Activated CD4-positive, CD25-positive, alpha-beta regulatory T cell treated with anti-CD3 and anti-CD28 coated beads, Interleukin-2, amount 50 U/mL, for 72 hours (primary cell): ENCODE results near the gene NCAPD3.
"Not testable (repeated sequence)": the region's sequence is repeated elsewhere in the genome, so short reads cannot be mapped to it uniquely, and the experiment has no call there.

ENCODE experiments used
- DNase-seq: peaks from one replicate; pipeline ENCODE4 v3.0.0; 2021

NCAPD3 gene

DNA sequence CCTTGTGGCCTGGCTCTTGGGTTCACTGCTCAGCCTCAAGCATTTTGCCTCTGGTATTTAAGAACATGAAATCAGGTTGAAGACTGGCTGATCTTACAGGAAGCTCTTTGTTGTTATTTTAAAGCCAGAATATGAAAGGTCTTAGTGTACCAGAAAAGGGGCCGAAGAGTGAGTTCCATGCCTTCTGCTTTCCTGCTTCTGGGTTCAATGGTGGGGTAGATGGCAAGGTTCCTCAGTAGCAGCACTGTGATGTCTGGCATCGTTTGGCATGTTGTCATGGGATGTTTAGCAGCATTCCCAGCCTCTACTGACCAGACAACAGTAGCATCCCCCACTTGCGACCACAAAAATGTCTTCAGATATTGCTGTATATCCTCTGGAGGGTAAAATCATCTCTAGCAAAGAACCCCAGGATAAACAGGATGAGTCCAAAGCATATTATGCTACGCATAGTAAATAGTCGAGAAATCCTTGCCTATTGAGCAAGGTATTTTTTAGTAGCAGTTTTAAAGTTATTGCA lies 3.1 kb upstream of the NCAPD3 start:
- DNase-seq, result no peak

DNA sequence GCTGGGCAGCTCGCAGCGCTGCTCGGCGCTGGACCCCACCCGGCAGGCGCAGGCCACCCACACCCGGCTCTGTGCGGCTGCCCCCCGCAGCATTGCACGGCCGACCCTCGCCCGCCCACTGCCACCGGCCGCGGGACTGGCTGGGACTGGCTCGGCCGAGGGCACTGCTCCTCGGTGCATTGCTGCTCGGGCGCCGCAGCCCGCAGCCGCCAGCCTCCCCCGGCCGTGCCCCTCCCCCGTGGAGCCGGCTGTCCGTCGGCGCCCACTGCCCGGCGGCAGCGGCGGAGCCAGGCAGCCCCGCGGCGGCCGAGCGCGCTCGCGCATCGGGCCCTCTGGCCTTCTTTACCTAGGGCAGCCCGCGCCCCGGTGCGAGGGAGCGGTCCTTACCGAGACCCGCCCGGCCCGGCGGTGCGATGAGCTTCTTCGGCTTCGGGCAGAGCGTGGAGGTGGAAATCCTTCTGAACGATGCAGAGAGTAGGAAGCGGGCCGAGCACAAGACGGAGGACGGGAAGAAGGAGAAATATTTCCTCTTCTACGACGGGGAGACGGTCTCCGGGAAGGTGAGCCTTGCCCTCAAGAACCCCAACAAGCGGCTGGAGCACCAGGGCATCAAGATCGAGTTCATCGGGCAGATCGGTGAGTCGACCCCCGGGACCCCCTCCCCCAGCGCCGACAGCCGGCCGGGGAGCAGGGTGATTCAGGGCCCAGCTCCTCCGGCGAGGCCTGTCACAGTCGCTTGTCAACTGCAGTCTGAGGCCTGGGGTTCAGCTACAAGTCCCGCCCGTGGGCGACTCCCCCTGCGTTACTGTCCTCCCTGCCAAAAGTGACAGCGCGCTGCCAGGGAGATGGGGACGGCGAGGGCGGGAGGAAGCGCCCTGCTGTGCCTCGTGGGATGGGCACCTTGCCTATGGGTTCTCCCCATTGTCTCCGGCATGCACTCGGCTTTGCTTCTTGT lies 1.2 kb upstream of the NCAPD3 start:
- DNase-seq, result peak; percentile 62

DNA sequence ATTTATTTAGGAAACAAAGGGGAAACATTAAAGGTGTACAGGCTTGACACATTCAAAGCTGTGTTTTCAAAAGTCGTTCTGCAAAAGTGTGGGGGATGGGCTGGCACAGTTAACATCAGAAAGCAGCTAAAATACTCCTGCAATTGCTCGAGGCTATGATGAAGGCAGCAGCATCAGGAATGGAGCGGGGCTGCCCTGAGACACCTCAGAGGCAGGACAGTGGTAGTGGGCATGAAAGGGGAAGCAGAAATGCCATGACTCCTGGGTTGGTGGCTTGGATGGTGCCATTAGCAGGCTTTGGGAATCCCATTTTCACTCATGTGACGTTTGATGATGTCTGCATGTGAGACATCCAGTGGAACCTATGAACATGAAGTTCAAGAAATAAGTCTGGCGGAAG lies 646 bp downstream of the NCAPD3 start:
- DNase-seq, result no peak

DNA sequence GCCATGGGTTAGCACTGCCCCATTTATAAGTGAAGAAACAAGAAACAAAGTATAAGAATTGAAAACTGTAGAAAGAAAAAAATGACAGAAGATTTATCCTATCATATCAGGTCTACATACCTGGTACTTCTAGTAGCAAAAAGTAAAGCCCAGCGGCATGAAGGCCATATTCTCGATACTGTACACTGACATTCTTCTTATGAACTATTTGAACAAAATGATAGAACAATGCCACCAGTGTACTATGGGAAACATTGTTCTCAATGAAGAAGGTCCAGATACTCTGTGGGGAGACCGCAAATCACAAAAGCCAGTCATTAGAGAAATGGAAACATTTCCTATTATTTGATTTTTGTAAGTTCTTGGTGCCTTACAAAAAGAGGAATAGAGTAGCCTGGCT lies 7.0 kb downstream of the NCAPD3 start:
- no peak for DNase-seq

DNA sequence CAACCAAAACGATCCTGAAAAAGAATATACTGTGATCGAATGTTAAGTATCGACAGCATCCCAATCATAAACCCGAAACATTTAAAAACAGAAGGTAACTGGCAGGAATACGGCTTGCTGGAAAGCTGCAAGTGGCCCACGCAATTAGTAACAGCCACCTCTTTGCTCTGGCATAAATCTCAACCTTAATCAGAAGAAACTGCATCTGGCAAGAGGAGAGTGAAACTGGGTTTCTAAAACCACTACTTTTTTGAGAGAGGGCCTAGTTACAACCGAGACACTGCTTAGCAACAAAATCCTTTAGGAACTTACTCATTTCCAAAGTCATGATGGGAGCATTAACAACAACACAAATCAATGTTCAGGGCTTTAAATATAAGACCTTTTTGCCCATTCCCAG lies 7.9 kb downstream of the NCAPD3 start:
- DNase-seq, result no peak

DNA sequence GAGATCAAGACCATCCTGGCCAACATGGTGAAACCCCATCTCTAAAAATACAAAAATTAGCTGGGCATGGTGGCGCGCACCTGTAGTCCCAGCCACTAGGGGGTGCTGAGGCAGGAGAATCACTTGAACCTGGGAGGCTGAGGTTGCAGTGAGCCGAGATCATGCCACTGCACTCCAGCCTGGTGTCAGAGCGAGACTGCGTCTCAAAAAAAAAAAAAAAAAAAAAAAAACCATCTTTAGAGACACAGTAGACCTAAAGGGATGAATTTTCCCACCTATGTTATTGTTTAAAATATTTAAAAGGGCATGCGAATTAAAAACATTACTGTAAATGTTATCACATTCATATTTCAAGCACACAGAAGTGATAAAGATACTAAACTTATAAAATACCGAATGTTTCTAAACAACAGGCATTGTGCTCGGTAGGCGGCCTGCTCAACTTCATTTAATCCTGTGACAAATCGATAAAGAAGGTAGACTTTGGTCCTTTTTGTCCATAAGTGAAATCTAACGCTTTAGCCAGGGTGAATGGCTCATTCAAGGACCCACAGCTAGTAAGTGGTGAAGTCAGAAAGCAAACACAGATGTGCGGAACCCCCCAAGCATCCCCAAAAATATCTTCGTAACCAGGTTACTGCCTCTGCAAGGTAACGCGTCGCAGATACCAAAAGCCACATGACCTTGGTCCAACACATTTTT lies 16.1 kb downstream of the NCAPD3 start:
- DNase-seq, result peak; percentile 67

DNA sequence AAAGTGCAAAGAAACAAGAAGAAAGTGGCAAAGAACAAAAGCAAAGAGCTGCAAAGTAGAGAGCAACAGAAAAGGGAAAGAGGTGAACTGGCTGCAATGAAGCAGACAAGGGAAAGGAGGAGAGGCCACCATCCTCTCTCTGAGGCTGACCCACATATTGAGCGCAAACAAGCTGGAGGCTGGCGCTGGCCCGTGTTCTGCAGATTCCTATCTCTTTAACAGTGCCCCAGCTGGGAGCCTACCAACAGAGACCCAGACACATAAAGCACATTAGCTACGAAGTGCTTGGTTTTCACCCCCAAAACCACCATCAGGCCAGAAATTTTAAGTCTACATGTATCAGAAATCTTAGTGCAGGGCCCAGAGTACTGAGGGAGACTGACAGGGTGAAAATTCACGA lies 17.6 kb downstream of the NCAPD3 start:
- no peak for DNase-seq

DNA sequence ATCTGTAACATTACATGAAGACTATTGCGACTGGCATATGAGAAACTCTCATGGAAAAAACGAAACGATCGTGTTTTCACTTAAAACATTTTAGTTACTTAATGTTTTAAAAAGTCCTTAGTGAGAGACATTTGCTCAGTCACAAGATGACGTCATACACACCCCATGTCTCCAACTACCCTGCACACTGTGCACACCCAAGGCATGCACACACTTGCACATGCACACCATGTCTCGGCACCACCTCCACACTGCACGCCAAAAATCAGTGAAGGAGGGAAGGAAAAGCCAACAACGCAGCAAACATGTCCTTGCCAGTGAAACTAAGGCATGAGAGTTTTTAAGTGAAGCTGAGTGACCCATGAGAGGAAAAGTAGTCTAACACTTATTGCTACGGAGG lies 18.0 kb downstream of the NCAPD3 start:
- no peak for DNase-seq

DNA sequence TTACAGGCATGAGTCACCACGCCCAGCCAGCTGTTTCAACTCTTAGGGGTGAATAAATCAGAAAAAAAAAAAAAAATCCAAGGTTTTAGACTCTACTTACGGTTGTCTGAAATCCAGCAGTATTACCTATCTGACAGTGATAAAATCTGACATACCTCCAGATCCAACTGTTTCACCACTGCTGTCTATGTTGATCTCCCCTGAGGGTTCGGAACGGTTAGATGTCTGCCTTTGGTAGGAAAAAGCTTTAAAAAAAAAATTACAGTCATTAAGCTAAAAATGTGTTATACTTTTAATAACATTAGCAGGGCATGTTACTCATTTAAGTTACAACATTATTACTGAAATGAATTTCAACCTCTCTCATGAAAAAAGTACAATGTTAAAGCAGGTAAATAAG lies 21.1 kb downstream of the NCAPD3 start:
- no peak for DNase-seq

DNA sequence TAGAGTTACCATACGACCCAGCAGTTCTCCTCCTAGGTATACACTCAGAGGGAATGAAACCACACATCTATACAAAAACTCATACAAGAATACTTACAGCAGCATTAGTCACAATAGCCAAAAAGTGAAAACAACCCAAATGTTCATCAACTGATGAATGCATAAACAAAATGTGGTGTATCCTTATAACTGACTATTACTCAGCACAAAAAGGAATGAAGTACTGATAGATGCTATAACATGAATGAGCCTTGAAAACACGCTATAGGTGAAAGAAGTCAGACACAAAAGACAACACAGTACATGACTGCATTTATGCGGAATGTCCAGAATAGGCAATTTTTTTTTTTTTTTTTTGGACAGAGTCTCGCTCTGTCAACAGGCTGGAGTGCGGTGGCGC lies 23.1 kb downstream of the NCAPD3 start:
- DNase-seq, result no peak

DNA sequence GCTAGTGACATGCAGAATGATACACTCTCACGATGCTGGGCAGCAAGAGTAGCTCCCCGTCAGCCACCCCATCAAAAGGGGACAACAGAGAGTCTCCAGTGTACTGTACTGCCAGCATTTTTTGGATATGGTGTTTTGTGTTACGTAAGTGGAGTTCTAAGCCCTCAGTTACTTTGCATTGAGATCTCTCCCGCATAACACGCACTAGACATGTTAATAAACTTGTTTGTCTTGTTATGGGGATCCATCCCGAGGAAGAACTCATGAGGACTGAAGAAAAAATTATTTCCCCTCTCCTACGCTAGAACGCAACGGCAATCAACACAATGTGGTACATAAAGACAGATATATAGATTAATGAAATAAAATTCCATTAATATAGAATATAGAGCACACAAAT lies 24.2 kb downstream of the NCAPD3 start:
- no peak for DNase-seq

DNA sequence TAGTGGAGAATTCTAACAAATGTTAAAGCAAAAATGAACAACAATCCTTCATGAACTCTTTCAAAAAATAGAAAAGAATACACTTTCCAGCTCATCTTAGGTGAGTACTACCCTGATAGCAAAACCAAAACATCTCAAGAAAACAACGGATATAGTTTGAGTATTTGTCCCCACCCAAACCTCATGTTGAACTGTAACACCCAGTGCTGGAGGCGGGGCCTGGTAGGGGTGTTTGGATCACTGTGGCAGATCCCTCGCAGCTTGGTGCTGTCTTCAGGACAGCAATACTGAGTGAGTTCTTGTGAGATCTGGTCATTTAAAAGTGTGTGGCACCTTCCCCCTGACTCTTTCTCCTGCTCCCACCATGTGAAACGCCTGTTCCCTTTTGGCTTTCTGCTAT lies 27.0 kb downstream of the NCAPD3 start:
- DNase-seq, result no peak

DNA sequence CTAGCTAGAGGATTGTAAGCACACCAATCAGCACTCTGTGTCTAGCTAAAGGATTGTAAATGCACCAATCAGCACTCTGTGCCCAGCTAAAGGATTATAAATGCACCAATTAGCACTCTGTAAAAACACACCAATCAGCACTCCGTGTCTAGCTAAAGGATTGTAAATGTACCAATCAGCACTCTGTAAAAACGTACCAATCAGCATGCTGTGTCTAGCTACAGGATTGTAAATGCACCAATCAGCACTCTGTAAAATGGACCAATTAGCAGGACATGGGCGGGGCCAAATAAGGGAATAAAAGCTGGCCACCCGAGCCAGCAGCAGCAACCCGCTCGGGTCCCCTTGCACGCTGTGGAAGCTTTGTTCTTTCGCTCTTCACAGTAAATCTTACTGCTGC lies 35.7 kb downstream of the NCAPD3 start:
- not testable (repeated sequence) for DNase-seq

DNA sequence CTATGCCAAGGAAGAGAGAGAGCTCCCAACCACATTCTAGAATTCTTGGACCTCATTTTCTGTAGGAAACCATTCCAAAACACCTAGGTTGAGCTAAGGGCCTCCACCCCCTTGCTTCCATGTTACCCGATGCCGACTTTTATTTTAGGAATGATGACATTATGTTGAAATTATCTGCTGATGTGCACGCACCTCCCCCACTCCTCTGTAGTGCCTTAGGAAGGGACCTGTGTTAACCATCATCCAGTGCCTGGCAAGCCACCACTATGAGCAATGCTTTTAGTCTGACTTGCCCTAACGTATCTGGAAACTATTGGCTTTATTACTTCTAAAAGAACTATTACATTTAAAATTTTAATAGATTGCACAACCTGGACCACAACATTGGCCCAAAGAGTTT lies 42.1 kb downstream of the NCAPD3 start:
- DNase-seq, result no peak

DNA sequence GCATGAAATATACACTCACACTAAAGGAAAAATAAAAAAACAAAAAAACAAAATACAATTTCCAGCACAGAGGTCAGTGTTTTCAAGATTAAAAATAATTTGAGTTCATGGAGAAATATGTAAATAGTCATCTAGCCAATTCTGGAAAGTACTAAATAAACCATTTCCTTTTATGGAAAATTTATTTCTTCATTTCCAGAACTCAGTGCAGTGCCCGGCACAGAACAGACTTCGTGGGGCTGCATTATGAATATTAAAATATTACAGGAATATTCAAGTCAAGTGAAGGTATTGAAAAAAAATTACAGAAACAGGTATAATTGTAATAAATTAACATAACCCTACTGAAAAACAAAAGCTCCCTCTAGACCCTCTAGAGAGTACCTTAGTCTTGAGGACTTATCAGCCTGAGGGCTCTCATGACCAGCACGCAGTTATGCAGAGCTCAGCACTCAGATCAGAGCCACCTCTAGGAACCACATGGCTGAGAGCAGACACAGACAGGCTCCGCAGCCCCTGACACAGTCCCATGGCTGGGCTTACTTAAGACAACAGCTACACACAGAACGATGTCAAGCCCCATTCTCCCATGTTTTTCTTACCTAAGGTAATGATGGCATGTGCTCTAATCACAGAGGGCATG lies 45.6 kb downstream of the NCAPD3 start:
- no peak for DNase-seq

DNA sequence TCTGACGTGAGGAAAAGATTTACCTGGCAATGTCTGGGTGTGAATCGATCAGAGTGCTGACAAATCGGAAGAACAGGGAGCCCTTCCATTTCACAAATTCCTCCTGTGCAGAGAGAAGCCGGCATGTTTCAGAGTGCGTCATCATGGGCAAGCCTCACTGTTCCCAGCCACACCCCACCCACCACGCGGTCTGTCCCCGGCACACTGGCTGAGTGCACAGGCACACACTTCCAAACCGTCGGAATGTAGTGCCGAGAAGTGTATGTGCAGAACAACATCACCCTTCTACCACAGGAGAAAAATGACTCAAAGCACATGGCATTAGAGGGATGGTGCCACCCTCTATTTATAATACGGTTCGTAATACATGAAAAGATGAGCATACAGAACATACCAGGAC lies 47.5 kb downstream of the NCAPD3 start:
- DNase-seq, result no peak

DNA sequence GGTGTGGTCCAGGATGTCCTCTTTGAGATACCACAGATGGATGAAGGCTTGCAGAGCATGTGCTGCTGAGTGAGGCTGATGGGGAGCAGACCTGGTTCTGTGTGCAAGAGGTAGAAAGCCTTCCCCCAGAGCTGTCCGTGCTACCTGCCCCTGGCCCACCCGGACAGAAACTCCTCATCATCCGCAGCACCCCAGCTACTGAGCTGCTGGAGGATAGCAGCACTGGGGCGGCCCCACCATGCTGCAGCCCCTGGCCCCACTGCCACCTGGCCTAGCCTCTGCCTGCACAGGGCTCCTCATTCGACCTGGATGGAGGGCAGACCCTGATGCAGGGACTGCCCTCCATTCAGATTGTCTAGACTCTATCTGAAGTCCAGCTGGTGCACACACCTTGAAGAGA lies 50.5 kb downstream of the NCAPD3 start:
- DNase-seq, result no peak

DNA sequence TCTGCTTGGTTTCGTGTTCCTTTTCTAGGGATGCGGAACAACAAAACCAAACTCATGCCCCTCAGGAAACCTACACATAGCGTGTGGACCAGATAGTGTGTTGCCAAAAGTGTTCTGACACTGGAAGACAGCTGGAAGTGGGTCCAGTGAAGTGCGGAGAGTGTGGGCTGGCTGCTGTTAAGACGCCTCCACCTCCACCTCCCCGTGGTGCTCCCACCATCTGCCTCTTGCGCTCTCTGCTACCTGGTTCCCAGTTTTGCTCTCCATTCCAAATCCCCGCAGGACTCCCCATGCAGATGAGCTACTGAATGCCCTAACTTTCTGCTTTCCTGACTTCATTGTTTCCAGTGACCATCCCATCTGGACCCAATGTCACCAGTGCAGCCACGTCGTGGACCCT lies 51.8 kb downstream of the NCAPD3 start:
- no peak for DNase-seq

DNA sequence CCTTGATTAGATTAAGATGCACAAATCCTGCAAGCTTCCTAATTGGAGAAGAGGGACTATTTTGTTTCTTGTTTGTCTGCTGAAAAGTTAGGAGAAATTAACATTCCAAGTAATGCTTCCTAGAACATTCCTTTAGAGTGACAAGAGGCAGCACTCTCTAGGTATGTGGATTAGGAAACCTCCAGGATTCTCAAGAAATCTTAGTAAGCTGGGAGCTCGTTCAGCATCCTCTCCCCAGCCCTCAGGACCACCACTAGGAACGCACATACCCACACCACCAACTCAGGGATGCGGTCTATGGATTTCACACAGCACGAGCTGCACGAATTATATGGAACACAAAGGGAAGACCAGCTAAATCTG lies 52.9 kb downstream of the NCAPD3 start:
- DNase-seq, result no peak

DNA sequence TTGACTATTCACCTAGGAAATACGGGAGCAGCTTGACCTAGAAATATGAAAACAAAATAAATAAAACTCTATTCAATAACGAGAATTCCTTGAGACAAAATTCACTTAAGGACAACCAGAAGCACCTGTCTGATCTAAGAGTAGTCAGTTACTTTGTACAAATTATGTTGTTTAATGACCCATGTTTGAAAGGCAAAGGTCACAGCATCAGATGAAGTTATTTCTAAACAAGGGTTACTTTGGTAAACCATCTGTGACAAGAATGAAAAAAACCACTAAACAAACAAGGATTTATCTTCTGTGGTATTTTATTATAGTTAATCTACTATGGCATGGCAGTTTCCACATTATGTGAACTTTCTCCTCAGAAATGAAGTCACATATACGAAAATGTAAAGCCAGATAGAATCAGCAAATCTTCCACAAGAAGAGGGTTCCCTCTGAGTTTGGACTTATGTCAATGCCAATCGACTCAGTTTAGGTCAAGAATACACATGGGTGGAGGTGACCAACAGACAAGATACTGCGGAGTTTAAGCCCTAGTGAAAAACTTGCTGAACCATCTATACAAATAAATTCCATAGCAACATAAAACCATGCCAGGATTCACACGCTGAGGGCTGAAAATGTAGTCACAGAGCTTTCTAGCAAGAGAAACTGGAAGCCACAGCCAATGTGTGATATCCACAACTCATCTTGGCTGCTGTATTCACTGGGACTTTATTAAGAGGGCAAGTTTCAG lies 53.4 kb downstream of the NCAPD3 start:
- no peak for DNase-seq

DNA sequence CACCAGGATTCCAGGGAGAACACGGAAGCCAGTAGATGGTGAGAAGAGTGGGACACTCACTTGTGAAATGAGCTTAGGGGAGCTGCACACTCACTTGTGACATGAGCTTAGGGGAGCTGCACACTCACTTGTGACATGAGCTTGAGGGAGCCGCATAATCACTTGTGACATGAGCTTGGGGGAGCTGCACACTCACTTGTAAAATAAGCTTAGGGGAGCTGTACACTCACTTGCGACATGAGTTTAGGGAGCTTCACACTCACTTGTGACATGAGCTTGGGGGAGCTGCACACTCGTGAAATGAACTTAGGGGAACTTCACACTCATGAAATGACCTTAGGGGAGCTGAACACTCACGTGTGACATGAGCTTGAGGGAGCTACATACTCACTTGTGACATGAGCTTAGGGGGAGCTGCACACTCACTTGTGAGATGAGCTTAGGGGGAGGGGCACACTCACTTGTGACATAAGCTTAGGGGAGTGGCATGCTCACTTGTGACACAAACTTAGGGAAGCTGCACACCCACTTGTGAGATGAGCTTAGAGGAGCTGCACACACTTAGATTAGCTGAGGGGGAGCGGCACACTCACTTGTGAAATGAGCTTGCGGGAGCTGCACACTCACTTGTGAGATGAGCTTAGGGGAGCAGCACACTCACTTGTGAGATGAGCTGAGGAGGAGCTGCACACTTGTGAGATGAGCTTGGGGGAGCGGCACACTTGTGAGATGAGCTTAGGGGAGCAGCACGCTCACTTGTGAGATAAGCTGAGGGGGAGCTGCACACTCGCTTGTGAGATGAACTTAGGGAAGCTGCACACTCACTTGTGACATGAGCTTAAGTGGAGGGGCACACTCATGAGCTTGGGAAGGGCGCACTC lies 59.0 kb downstream of the NCAPD3 start:
- no peak for DNase-seq

DNA sequence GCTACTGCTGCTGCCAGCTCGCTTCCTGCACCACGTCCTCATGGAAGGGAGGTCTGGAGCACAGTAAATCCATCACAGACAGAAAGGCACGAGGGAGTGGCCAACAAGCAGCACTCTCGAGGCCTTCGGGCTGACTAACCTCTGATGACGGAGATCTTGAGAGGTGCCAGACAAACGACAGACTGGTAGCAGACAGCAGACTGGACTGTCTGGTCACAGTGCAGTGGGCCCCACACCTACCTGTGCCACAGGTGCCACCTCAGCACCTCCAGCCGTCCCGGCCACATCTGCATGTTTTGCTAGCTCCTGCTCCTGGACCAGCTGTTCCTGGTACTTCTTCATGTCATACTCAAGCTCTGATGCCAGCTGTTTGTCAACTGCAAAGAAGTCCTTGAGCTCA lies 64.1 kb downstream of the NCAPD3 start:
- no peak for DNase-seq
